Measurements from ENCODE around the gene CFHR4. TPM values are rescaled to one million over a fixed set of nuclear protein-coding genes. Genes with fewer than 3 reads are reported as not detected.
"Not testable (repeated sequence)": the region's sequence is repeated elsewhere in the genome, so short reads cannot be mapped to it uniquely, and the experiment has no call there.

Gene CFHR4
- not detected in 2 replicates for total RNA-seq

DNA sequence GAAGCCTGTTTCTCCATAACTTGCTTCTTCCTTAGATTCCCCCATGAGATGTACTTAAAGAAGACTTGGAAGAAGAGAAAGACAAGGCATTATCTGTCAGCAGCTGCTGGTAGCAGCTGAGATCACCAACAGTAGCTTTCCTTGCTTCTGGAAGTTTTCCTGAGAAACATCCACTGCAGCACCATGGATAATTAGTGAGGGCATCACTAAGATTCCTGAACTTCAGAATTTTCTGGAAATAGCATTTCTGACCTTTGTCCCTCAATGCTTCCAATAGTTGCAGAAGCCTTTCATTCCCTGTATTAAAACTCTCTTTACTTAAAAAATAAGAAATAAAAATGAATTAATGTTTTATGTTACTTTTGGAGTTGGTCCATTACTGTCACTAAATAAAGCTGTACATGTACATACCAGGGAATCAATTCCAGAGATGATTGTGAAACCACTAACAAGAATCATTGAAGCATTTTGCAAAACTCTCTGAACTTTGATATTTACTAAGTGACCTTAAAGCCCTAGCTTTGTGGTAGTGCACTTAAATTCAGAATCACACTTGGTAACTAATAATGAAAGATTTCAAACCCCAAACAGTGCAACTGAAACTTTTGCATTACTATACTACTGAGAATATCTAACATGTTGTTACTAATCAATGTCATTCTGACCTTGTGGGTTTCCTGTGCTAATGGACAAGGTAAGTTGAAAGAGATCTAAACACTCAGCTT is at the start of gene CFHR4:
Gene CFHR4 (plus strand): TSS at position 538 of the 725 bp plus-strand sequence. CDS start 99 bp downstream, at position 637.
- DNase-seq (ENCODE audit: low read depth in 2 of 2): no peak

DNA sequence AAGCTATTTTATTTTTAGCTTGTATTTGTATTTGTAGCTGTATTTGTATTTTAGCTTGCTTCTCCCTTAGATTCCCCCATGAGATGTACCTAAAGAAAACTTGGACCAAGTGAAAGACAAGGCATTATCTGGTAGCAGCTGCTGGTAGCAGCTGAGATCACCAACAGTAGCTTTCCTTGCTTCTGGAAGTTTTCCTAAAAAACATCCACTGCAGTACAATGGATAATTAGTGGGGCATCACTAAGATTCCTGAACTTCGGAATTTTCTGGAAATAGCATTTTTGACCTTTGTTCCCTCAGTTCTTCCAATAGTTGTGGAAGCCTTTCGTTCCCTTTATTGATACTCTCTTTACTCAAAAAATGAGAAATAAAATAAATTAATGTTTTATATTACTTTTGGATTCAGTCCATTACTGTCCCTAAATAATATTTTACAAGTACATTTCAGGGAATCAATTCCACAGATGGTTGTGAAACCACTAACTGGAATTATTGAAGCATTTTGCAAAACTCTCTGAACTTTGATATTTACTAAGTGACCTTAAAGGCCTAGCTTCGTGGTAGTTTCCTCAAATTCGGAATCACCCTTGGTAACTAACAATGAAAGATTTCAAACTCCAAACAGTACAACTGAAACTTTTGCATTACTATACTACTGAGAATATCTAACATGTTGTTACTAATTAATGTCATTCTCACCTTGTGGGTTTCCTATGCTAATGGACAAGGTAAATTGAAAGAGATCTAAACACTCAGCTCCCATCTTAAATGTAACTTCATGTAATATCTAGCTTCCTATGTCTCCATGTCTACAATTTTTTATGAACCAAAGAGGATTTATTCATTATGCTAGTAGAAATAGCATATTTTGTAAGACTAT is 38.0 kb upstream of the CFHR4 start:
- DNase-seq (ENCODE audit: low read depth in 2 of 2): not testable (repeated sequence)

DNA sequence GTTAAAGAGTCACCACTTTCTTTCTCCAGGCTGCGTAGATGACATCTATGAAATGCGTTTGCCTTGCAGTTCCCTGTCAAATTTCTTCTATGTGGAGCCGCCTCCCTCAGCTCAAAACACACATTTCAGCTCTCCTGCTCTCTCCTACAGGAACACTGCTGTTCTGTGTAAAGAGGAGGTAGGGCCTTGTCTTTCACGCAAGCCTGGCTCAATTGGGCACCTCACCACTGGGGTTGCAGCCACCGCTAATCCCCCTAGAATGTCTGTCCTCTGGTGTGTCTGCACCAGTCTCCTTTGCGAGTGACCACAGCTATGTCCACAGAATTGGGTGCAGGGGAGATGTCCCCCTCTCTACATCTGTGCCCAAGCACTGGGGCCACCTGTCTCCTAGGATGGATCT is 31.8 kb upstream of the CFHR4 start:
- DNase-seq (ENCODE audit: low read depth in 2 of 2): no peak

GRCh38 chr1:196857188-196857587 is 30.7 kb upstream of the CFHR4 start:
- no peak for DNase-seq (ENCODE audit: low read depth in 2 of 2)

DNA sequence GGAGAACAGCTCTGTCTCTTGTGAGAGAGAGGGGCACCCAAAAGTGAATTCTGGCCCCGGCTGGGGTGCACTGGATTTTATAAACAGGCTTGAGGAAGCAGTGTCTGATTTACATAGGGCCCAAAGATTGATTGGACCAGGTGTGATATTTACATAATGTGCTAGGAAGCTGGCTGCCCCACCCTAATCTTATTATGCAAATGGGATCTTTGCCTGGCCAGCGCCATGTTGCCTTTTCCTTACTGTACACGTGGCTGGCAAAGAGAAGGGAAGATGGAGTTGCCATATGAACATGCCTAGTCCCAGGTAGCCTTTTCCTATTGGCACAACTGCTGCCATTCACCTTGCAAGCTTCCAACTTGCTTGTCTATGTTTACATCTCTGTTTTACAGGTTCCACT is 29.0 kb upstream of the CFHR4 start:
- DNase-seq (ENCODE audit: low read depth in 2 of 2): no peak

DNA sequence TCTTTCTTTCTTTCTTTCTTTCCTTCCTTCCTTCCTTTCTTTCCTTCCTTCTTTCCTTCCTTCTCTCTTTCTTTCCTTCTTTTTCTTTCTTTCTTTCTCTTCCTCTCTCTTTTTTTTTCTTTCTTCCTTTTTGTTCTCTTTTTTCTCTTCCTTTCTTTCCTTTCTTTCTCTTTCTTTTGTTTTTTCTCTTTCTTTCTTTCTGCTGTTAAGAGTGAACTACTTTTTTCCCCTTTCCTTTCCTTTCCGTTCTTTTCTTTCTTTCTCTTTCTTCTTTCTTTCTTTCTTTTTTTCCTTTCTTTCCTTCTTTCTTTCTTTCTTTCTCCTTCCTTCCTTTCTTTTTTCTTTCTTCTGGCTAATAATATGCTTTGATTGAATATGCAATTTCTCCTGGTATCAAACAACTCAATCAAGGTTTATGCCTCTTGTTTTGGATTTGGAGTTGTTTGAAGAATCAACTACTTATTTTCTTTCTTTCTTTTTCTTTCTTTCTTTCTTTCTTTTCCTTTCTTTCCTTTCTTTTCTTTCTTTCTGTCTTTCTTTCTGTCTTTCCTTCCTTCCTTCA is 27.4 kb upstream of the CFHR4 start:
- no peak for DNase-seq (ENCODE audit: low read depth in 2 of 2)

GRCh38 chr1:196861429-196861828 is 26.4 kb upstream of the CFHR4 start:
- no peak for DNase-seq (ENCODE audit: low read depth in 2 of 2)

DNA sequence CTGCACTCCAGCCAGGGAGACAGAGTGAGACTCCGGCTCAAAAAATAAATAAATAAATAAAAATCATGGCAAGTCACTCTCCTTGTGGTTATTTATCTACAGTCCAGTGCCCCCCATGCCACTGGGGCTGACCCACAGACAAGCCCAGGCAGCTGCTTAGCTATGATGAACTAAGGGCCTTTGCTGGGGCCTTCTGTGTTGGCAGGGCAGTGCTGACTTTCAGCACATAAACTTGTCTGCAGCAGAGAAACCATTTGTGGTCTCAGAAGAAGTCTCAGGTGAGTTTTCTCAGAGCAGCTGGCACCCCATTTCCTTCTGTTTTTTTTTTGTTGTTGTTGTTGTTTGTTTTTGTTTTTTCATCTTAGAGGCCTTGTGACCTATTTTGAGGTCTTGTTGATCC is 20.9 kb upstream of the CFHR4 start:
- no peak for DNase-seq (ENCODE audit: low read depth in 2 of 2)

GRCh38 chr1:196873385-196873784 is 14.5 kb upstream of the CFHR4 start:
- no peak for DNase-seq (ENCODE audit: low read depth in 2 of 2)

DNA sequence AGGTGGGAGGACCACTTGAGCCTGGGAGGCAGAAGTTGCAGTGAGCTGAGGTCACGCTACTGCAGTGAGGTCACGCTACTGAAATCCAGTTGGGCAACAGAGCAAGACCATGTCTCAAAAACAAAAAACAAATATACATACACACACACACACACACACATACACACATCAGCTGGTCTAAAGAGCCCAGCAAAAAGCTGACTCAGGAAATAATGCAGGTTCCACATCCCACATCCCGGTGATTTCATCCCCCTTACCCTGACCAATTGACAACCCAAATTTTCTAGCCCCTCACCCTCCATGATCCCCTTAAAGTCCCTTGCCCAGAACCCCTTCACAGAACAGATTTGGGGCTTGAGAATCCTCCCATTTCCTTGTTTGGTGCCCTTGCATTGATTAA is 11.9 kb upstream of the CFHR4 start:
- no peak for DNase-seq (ENCODE audit: low read depth in 2 of 2)

- no peak for DNase-seq (ENCODE audit: low read depth in 2 of 2)
These were observed 9.9 kb upstream of the CFHR4 start for GRCh38 chr1:196877964-196878363.

GRCh38 chr1:196886560-196886959 is 1.3 kb upstream of the CFHR4 start:
- not testable (repeated sequence) for DNase-seq (ENCODE audit: low read depth in 2 of 2)

GRCh38 chr1:196890668-196891067 is 2.8 kb downstream of the CFHR4 start:
- no peak for DNase-seq (ENCODE audit: low read depth in 2 of 2)

DNA sequence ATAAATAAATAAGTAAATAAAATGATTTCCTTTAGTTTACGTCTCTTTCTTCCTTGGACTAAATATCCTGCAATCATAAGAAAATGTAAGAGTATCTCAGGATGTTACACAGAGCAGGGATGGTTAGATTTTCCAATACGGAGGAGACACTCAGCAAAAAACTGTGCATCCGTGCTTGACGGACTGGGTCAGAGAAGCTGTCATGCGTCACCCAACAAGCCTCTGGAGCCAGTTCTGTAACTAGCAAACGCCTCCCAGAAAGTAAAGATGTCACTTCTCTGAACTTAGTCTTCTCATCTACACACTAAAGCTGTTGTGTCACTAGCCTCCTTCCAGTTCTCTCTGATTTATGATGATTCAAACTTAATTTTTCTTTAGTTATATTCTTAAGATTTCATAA is 3.4 kb downstream of the CFHR4 start:
- no peak for DNase-seq (ENCODE audit: low read depth in 2 of 2)

- DNase-seq (ENCODE audit: low read depth in 2 of 2): no peak
These were observed 8.5 kb downstream of the CFHR4 start for GRCh38 chr1:196896355-196896754.

- DNase-seq (ENCODE audit: low read depth in 2 of 2): peak in 1 of 2 donors; percentile 2
These were observed 9.4 kb downstream of the CFHR4 start for GRCh38 chr1:196897158-196897828.

- DNase-seq (ENCODE audit: low read depth in 2 of 2): no peak
These were observed 14.5 kb downstream of the CFHR4 start for GRCh38 chr1:196902344-196902743.

DNA sequence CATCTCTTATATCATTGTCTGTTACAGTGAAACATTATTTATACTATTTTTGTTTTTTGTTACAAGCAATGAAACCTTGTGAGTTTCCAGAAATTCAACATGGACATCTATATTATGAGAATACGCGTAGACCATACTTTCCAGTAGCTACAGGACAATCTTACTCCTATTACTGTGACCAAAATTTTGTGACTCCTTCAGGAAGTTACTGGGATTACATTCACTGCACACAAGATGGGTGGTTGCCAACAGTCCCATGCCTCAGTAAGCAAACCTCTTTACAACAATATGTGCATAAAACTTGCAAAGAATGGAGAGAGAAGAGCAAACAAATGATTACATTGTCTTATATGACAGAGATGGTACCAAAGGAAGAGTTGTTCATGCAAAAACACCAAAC is 22.4 kb downstream of the CFHR4 start:
- DNase-seq (ENCODE audit: low read depth in 2 of 2): peak in 1 of 2 donors; percentile 4

GRCh38 chr1:196912283-196912682 is 24.4 kb downstream of the CFHR4 start:
- not testable (repeated sequence) for DNase-seq (ENCODE audit: low read depth in 2 of 2)

DNA sequence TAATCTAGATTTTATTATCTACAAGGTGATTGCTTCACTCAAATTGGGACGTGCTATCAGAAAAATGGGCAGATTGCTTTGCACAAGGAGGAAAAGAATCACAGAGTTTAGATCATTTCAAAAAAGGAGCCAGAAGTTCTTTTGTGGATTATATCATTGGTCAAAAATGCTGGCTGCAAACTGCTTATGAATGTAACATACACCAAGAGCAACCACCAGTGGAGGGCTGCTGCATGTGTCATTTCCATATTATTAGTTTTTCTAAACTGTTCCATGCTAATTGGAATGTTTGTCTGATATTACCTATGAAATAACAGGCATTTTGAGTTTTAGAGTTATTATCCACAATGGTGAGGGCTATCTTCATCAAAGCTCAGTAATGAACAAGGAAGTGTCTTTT is 39.0 kb downstream of the CFHR4 start:
- not testable (repeated sequence) for DNase-seq (ENCODE audit: low read depth in 2 of 2)

GRCh38 chr1:196932853-196933252 is 45.0 kb downstream of the CFHR4 start:
- not testable (repeated sequence) for DNase-seq (ENCODE audit: low read depth in 2 of 2)

Data from lung microvascular endothelial cell (primary cell).